Glutamatergic neuron (in vitro differentiated cells): ENCODE measurements around the gene B4GALT2. TPM values are rescaled to one million over a fixed set of nuclear protein-coding genes. Genes with fewer than 3 reads are reported as not detected.

Source experiments
- DNase-seq: peaks from one replicate; pipeline ENCODE4 v3.0.0; 2022
- H3K27ac Mint-ChIP-seq: one replicate; pipeline ENCODE4 v1.8.0; 2020; ENCODE audit warnings: mild to moderate bottlenecking, mixed read lengths, inconsistent platforms; ENCODE audit not compliant: unreplicated experiment
- H3K27me3 Mint-ChIP-seq: one replicate; pipeline ENCODE4 v1.8.0; 2020; ENCODE audit warnings: mild to moderate bottlenecking, moderate library complexity, mixed read lengths, inconsistent platforms; ENCODE audit not compliant: unreplicated experiment
- H3K36me3 Mint-ChIP-seq: one replicate; pipeline ENCODE4 v1.8.0; 2020; ENCODE audit warnings: mild to moderate bottlenecking, mixed read lengths, inconsistent platforms; ENCODE audit not compliant: unreplicated experiment
- H3K4me1 Mint-ChIP-seq: one replicate; pipeline ENCODE4 v1.8.0; 2020; ENCODE audit warnings: mild to moderate bottlenecking, low read depth, mixed read lengths, inconsistent platforms; ENCODE audit not compliant: unreplicated experiment
- H3K4me3 Mint-ChIP-seq: one replicate; pipeline ENCODE4 v1.8.0; 2020; ENCODE audit warnings: mild to moderate bottlenecking, mixed read lengths, inconsistent platforms; ENCODE audit not compliant: unreplicated experiment
- H3K9me3 Mint-ChIP-seq: one replicate; pipeline ENCODE4 v1.8.0; 2020; ENCODE audit warnings: mild to moderate bottlenecking, moderate library complexity, mixed read lengths, inconsistent platforms; ENCODE audit not compliant: unreplicated experiment
- total RNA-seq: library from RNA; stranded (reverse); fragmentation: NEBNext Ultra II Directional; extraction: Animal tissue kit (Norgen Biotek cat#: 25700); gene quantifications from one replicate; pipeline ENCODE4 v1.2.1, GENCODE V29; 2021; ENCODE audit not compliant: unreplicated experiment
- TF ChIP-seq, protein P1 (sequence below): fragments of 200-600 bp; sonication (generic); IDR thresholded peaks from one replicate; pipeline ENCODE4 v1.5.0; 2021; ENCODE audit not compliant: partially characterized antibody, unreplicated experiment

B4GALT2 gene
- total RNA-seq, 1 donor from 2014 or later, result 45.7 TPM

- peak overlapping the region; percentile 30 for H3K27ac Mint-ChIP-seq
- no peak for DNase-seq
- TF ChIP-seq, protein P1, sequence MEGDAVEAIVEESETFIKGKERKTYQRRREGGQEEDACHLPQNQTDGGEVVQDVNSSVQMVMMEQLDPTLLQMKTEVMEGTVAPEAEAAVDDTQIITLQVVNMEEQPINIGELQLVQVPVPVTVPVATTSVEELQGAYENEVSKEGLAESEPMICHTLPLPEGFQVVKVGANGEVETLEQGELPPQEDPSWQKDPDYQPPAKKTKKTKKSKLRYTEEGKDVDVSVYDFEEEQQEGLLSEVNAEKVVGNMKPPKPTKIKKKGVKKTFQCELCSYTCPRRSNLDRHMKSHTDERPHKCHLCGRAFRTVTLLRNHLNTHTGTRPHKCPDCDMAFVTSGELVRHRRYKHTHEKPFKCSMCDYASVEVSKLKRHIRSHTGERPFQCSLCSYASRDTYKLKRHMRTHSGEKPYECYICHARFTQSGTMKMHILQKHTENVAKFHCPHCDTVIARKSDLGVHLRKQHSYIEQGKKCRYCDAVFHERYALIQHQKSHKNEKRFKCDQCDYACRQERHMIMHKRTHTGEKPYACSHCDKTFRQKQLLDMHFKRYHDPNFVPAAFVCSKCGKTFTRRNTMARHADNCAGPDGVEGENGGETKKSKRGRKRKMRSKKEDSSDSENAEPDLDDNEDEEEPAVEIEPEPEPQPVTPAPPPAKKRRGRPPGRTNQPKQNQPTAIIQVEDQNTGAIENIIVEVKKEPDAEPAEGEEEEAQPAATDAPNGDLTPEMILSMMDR, result no peak
Observed at GRCh38 chr1:44037154-44037553, 58.1 kb downstream of the B4GALT2 start.

DNA sequence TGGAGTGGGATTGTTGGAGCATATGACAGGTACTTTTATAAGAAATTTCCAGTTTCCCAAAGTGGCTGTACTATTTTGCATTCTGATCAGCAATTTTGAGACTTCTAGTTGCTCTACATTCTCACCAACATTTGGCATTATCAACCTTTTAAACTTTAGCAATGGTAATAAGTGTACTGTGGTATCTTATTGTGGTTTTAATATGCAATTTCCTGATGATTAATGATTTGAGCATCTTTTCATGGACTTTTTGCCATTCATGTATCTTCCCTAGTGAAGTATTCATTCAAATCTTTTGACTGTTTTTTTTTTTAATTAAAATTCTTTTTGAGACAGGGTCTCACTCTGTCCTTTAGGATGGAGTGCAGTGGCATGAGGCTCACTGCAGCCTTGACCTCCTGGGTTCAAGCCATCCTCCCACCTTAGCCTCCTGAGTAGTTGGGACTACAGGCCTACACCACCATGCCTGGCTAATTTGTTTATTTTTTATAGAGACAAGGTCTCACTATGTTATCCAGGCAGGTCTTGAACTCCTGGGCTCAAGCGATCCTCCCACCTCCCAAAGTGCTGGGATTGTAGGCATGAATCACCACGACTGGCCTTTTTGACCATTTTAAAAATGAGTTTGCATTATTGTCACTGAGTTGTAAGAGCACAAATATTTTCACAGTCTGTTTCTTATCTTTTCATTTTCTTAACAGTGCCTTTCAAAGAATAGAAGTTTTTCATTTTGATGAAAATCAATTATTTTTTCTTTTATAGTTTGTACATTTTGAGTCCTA is 60.1 kb downstream of the B4GALT2 start:
- no peaks in the 10 kb centered on the region for H3K9me3 Mint-ChIP-seq

More at GRCh38 chr1:44037154-44037553, 58.1 kb downstream of the B4GALT2 start:
- peaks cover 6% of the 10 kb centered on the region for H3K27me3 Mint-ChIP-seq
- no peaks in the 10 kb centered on the region for H3K9me3 Mint-ChIP-seq
- H3K4me3 Mint-ChIP-seq, result no peak overlapping the region
- peaks cover 11% of the 10 kb centered on the region for H3K4me1 Mint-ChIP-seq
- no peaks in the 10 kb centered on the region for H3K36me3 Mint-ChIP-seq

DNA sequence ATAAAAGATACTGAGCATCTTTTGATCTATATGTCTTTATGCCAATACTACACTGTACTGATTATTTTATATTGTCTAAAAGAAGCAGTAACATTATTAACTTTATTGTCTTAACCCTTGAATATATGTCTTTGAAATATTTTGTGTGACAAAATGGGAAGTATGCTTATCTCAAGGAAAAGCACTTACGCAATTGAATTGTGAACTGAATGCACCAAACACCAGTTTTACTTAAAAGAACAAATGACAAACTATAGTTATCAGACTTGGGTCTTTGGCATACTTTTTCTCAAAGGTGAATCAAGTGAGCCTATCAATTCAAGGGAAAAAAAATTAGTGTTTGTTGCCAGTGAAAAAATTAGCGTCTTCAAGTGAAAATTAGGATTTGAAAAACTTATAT is 61.4 kb downstream of the B4GALT2 start:
- Mint-ChIP-seq H3K27me3 (peaks cover 1% of the 10 kb centered on the region), H3K27ac (no peak overlapping the region), H3K4me3 (no peak overlapping the region), H3K9me3 (no peaks in the 10 kb centered on the region), H3K36me3 (no peaks in the 10 kb centered on the region), H3K4me1 (peaks cover 11% of the 10 kb centered on the region)
- DNase-seq, result no peak
- TF ChIP-seq, protein P1, result no peak

More for the DNA sequence above, 60.1 kb downstream of the B4GALT2 start:
- TF ChIP-seq, protein P1, result no peak
- Mint-ChIP-seq H3K4me3 (no peak overlapping the region), H3K36me3 (no peaks in the 10 kb centered on the region), H3K4me1 (peaks cover 11% of the 10 kb centered on the region), H3K27ac (no peak overlapping the region), H3K27me3 (peaks cover 1% of the 10 kb centered on the region)
- DNase-seq, result no peak

Other genes with a start within 250 kb of the B4GALT2 start
- gene ARTN, start 45.4 kb upstream of the B4GALT2 start, total RNA-seq, result not detected
- 53.2 TPM for gene IPO13, start 32.3 kb upstream of the B4GALT2 start, total RNA-seq
- gene DPH2, start 9.2 kb upstream of the B4GALT2 start, total RNA-seq, result 25.3 TPM
- 208 TPM for gene ATP6V0B, start 4.2 kb upstream of the B4GALT2 start, total RNA-seq
- gene CCDC24, start 12.4 kb downstream of the B4GALT2 start, total RNA-seq, result 6.3 TPM
- 8.9 TPM for gene SLC6A9, start 52.3 kb downstream of the B4GALT2 start, total RNA-seq
- gene KLF17, start 139.6 kb downstream of the B4GALT2 start, total RNA-seq, result 10.9 TPM
- 0.17 TPM for gene KLF18, start 162.4 kb downstream of the B4GALT2 start, total RNA-seq
- gene DMAP1, start 234.3 kb downstream of the B4GALT2 start, total RNA-seq, result 62.6 TPM